Gastrocnemius medialis (tissue), 4 donors: ENCODE data around the gene FBXO22.

Source experiments
- CTCF ChIP-seq, 5 experiments: fragments of 450-650 bp in 3 of 5; fragments of 200-600 bp in 2 of 5; sonication (generic) in 2 of 5; IDR thresholded peaks in 4 of 5; conservative IDR thresholded peaks in 1 of 5; 1 replicate in 4 of 5; 2 replicates in 1 of 5; pipeline ENCODE4 v1.5.1; 2016 to 2019; ENCODE audit warnings: antibody characterized with exemption in 5 of 5, mild to moderate bottlenecking in 3 of 5, moderate library complexity in 3 of 5
- POLR2A ChIP-seq, 2 donors: fragments of 450-650 bp; IDR thresholded peaks; one replicate each; pipeline ENCODE4 v1.6.1; 2017; ENCODE audit warnings: antibody characterized with exemption in 2 of 2, mild to moderate bottlenecking in 2 of 2, moderate library complexity in 2 of 2

- no peak for TF ChIP-seq CTCF (IDR thresholded peaks at IDR 0.05 in 4 of 5, conservative IDR thresholded peaks at IDR 0.05 in 1 of 5)
- no peak for TF ChIP-seq POLR2A (IDR thresholded peaks at IDR 0.05)
Measured at GRCh38 chr15:75989875-75990274, 86.2 kb downstream of the FBXO22 start.
